Activated T-cell treated with anti-CD3 and anti-CD28 coated beads for 48 hours (primary cell): ENCODE data around the gene ZNF136.
A peak's percentile ranks its signal among the peaks of the same experiment; 100 is the strongest.

ENCODE experiments used
- DNase-seq: peaks from one replicate; pipeline ENCODE4 v3.0.0-alpha.2; 2020; ENCODE audit warnings: low read depth

The ZNF136 gene

GRCh38 chr19:12162882-12163806 lies at the start of gene ZNF136:
ZNF136 (plus strand) TSS chr19:12163096; CDS start chr19:12163204, 108 bp downstream.
- peak; percentile 89 for DNase-seq

- DNase-seq: no peak
Observed at GRCh38 chr19:12113121-12113520, 49.8 kb upstream of the ZNF136 start.

- DNase-seq: no peak
Observed at GRCh38 chr19:12117201-12117970, 45.5 kb upstream of the ZNF136 start.

GRCh38 chr19:12126707-12127106 lies 36.2 kb upstream of the ZNF136 start:
- DNase-seq: no peak

- no peak for DNase-seq
Observed at GRCh38 chr19:12133069-12133468, 29.8 kb upstream of the ZNF136 start.

GRCh38 chr19:12137221-12137940 lies 25.5 kb upstream of the ZNF136 start:
- no peak for DNase-seq

- no peak for DNase-seq
Observed at GRCh38 chr19:12139269-12139668, 23.6 kb upstream of the ZNF136 start.

- peak; percentile 89 for DNase-seq
Observed at GRCh38 chr19:12139885-12140544, 22.9 kb upstream of the ZNF136 start, which contains the start of gene ZNF20. ZNF20 (minus strand) TSS chr19:12140350; CDS start chr19:12140182, 168 bp downstream.

- peak; percentile 77 for DNase-seq
Observed at GRCh38 chr19:12140545-12141404, 22.1 kb upstream of the ZNF136 start.

GRCh38 chr19:12141405-12141736 lies 21.5 kb upstream of the ZNF136 start:
- DNase-seq: no peak

GRCh38 chr19:12145348-12145747 lies 17.5 kb upstream of the ZNF136 start:
- DNase-seq: no peak

GRCh38 chr19:12155324-12155860 lies 7.5 kb upstream of the ZNF136 start:
- DNase-seq: no peak

GRCh38 chr19:12156223-12157058 lies 6.5 kb upstream of the ZNF136 start, which contains the start of gene ZNF625:
ZNF625 (minus strand) TSS chr19:12156734; CDS start chr19:12156558, 176 bp downstream.
- DNase-seq: peak; percentile 37

- DNase-seq: peak; percentile 12
Observed at GRCh38 chr19:12159773-12160414, 3.0 kb upstream of the ZNF136 start.

GRCh38 chr19:12162513-12162881 lies 399 bp upstream of the ZNF136 start:
- no peak for DNase-seq

GRCh38 chr19:12163826-12164225 lies 930 bp downstream of the ZNF136 start:
- DNase-seq: no peak

GRCh38 chr19:12166626-12167025 lies 3.7 kb downstream of the ZNF136 start:
- DNase-seq: no peak

- DNase-seq: no peak
Observed at GRCh38 chr19:12180377-12180776, 17.5 kb downstream of the ZNF136 start.

GRCh38 chr19:12187625-12188024 lies 24.7 kb downstream of the ZNF136 start:
- DNase-seq: no peak
